ENCODE measurements around the gene ACTR6.

ACTR6 gene

DNA sequence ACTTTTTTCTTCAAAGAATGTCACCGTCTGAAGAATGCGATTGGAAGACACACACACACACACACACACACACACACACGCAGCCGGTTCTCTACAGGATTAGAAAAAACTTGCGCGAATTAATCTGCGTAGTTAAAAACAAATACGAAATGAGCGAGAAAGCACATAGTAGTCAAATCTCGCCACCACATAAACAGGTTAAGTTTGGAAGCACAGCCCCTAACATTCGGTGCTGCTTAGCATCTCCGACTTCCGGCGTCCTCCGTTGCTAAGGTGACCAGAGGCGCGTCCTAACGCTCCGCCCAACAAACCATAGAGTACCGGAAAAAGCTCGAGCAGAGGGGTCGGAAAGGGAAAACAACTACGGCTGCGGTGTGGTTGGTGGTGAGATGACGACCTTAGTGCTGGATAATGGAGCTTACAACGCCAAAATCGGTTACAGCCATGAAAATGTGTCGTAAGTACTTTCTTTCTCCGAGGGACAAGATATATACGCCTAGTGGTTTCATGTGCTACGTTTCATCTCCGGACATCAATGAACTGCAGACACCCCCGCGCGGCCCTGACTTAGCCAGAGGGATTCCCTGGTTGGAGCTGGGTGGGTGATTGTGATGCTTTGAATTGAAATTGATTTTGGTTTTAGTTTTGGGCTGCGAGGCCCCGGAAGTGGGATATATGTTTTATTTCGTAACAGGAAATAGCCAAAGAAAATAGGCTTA is at the start of gene ACTR6:
TSS of gene ACTR6 (plus strand) at position 353 of the 719 bp plus-strand sequence. CDS start at position 390, 37 bp downstream.
- TF ChIP-seq Cebpa-rat (IDR thresholded peaks at IDR 0.05) = no peak
- peaks cover 20 to 38% (median 31%) of the 10 kb centered on the region in 10 experiments for H3K4me1 ChIP-seq

DNA sequence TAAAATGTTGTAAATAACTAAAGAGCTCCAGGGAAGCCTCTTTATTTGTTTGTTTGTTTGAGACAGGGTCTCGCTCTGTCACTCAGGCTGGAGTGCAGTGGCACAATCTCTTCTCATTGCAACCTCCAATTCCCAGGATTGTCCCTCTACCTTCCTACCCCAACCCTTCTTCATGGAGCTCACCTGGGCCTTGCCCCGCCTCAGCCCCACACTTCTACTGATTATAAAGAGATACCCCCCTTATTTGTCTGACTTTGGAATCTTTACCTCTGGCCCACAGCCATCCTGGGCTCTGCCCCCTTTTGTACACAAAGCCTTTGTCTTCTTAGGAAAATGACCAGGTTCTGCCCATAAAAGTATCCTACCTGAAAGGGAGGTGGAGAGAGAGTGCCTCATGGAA is 48.8 kb upstream of the ACTR6 start:
- no peaks in the 10 kb centered on the region for H3K36me3 ChIP-seq
- no peaks in the 10 kb centered on the region for H3K27me3 ChIP-seq
- no peak for TF ChIP-seq Cebpa-rat (IDR thresholded peaks at IDR 0.05)
- H3K9me3 ChIP-seq (replicated peaks in 1 of 11) = 0 out of 22 replicates have a peak, but pooled peaks cover 0 to 7% (median 0%) of the 10 kb centered on the region in 11 experiments
- H4K20me1 ChIP-seq = no peaks in the 10 kb centered on the region
- H3K4me1 ChIP-seq = no peaks in the 10 kb centered on the region
- no peak overlapping the region for H3K4me3 ChIP-seq
- H3K27ac ChIP-seq = no peak overlapping the region
- no peak overlapping the region for H3K9ac ChIP-seq
- no peak overlapping the region for H3K4me2 ChIP-seq

More for the DNA sequence above, at the start of gene ACTR6:
- H3K36me3 ChIP-seq = peaks cover 0 to 19% (median 12%) of the 10 kb centered on the region in 11 experiments; a peak in 14 of 22 replicates
- peak within 1 kb of the TSS; percentile 77 to 87 (median 84) for H3K9ac ChIP-seq
- H3K4me2 ChIP-seq = peak within 1 kb of the TSS; percentile 80 to 98 (median 95)
- H3K27me3 ChIP-seq = no peaks in the 10 kb centered on the region; a peak in 1 of 22 replicates
- peak within 1 kb of the TSS; percentile 70 to 88 (median 76) for H3K4me3 ChIP-seq
- peaks cover 0 to 23% (median 0%) of the 10 kb centered on the region in 11 experiments; a peak in 8 of 22 replicates for H4K20me1 ChIP-seq
- peak within 1 kb of the TSS; percentile 45 to 88 (median 80) for H3K27ac ChIP-seq
- no peaks in the 10 kb centered on the region for H3K9me3 ChIP-seq (replicated peaks in 1 of 11)

- no peak for TF ChIP-seq Cebpa-rat (IDR thresholded peaks at IDR 0.05)
- Histone ChIP-seq H3K9me3 (replicated peaks in 1 of 11) (no peaks in the 10 kb centered on the region), H3K9ac (no peak overlapping the region), H3K4me3 (no peak overlapping the region), H3K4me1 (peaks cover 0 to 7% (median 5%) of the 10 kb centered on the region in 10 experiments; a peak in 12 of 20 replicates), H3K27me3 (no peaks in the 10 kb centered on the region), H3K36me3 (no peaks in the 10 kb centered on the region), H4K20me1 (no peaks in the 10 kb centered on the region), H3K4me2 (no peak overlapping the region), H3K27ac (no peak overlapping the region)
These were observed 47.5 kb upstream of the ACTR6 start for GRCh38 chr12:100153131-100153530.

- H3K27ac ChIP-seq = no peak overlapping the region
- no peak overlapping the region for H3K4me3 ChIP-seq
- H4K20me1 ChIP-seq = no peaks in the 10 kb centered on the region
- no peak overlapping the region for H3K4me2 ChIP-seq
- H3K9ac ChIP-seq = no peak overlapping the region
- no peak for TF ChIP-seq Cebpa-rat (IDR thresholded peaks at IDR 0.05)
- peaks cover 0 to 7% (median 0%) of the 10 kb centered on the region in 11 experiments; a peak in 6 of 22 replicates for H3K9me3 ChIP-seq (replicated peaks in 1 of 11)
- H3K36me3 ChIP-seq = peaks cover 0 to 6% (median 0%) of the 10 kb centered on the region in 11 experiments; a peak in 2 of 22 replicates
- H3K4me1 ChIP-seq = peaks cover 0 to 19% (median 17%) of the 10 kb centered on the region in 10 experiments; a peak in 15 of 20 replicates
- no peaks in the 10 kb centered on the region for H3K27me3 ChIP-seq
These were observed 46.0 kb upstream of the ACTR6 start for GRCh38 chr12:100154474-100155247.

DNA sequence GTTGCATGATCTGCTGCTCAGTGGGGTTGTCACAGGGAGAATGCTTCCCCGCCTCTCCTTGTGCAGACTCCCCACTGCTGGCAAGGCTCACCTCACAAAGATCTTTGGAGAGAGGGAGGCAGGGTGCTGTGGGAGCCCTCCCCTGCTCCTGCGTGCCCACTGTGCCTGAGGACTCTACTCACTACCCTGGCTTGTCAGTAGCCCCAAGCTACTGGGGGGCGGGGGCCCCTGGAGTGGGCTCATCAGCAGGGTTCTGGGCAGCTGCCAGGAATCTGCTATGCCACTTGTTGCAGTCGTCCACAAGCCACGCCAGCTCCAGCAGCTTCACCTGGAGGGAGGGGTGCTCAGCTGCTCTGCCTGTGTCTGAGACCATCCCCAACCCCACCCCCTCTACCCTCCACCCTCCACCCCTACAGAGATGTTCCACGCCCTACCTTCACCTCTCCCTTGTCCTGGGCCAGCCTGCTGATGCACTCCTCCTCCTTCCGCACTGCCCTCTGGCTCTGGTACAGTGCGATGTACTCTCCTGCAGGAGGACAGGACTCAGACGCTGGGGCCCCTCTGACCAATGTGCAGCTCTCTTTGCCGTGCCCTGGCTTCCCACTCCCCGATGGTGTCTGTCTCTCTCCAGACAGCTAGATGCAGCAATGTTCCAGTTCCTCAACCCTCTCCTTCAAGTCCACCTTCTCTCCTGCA is 43.7 kb upstream of the ACTR6 start:
- no peak for TF ChIP-seq Cebpa-rat (IDR thresholded peaks at IDR 0.05)
- Histone ChIP-seq H3K9me3 (replicated peaks in 1 of 11) (peaks cover 0 to 9% (median 0%) of the 10 kb centered on the region in 11 experiments; a peak in 6 of 22 replicates), H3K4me1 (peaks cover 0 to 19% (median 17%) of the 10 kb centered on the region in 10 experiments; a peak in 15 of 20 replicates), H3K4me2 (no peak overlapping the region), H3K27me3 (no peaks in the 10 kb centered on the region), H3K36me3 (peaks cover 0 to 12% (median 0%) of the 10 kb centered on the region in 11 experiments; a peak in 2 of 22 replicates), H3K4me3 (no peak overlapping the region), H3K9ac (no peak overlapping the region), H4K20me1 (no peaks in the 10 kb centered on the region), H3K27ac (no peak overlapping the region)

- Histone ChIP-seq H3K9ac (no peak overlapping the region), H3K27me3 (no peaks in the 10 kb centered on the region), H4K20me1 (no peaks in the 10 kb centered on the region), H3K4me3 (no peak overlapping the region), H3K4me2 (peak overlapping the region in 4 of 11 experiments; percentile 60 to 82 (median 66); a peak in 1 of 22 replicates), H3K36me3 (peaks cover 0 to 12% (median 0%) of the 10 kb centered on the region in 11 experiments; a peak in 2 of 22 replicates), H3K4me1 (peaks cover 0 to 19% (median 17%) of the 10 kb centered on the region in 10 experiments; a peak in 15 of 20 replicates), H3K27ac (no peak overlapping the region), H3K9me3 (replicated peaks in 1 of 11) (peaks cover 0 to 9% (median 0%) of the 10 kb centered on the region in 11 experiments; a peak in 6 of 22 replicates)
- no peak for TF ChIP-seq Cebpa-rat (IDR thresholded peaks at IDR 0.05)
These were observed 43.2 kb upstream of the ACTR6 start for GRCh38 chr12:100157427-100157821.

DNA sequence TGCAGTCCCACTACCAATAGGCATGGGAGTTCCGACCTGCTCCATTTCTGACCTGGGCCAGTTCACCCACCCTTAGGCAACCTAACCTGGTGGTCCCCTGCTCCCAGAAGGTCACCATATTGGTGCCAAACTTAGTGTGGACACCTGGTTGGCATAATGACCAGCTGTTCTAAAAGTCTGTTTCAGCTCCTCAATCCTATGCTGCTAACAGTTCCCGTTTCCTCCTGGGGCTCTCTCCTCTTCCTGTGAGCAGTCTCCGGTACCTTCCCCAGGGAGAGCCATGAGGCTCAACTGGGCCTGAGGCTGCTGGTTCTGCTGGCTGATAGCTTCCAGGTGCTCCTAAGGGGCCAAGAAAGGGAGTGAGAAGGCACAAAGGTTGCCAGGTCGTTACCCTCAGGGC is 42.1 kb upstream of the ACTR6 start:
- Histone ChIP-seq H3K27me3 (no peaks in the 10 kb centered on the region), H3K27ac (peak overlapping the region in 2 of 11 experiments; percentile 8 to 13; a peak in 2 of 22 replicates), H3K36me3 (peaks cover 0 to 12% (median 0%) of the 10 kb centered on the region in 11 experiments; a peak in 2 of 22 replicates), H3K4me1 (peaks cover 1 to 22% (median 19%) of the 10 kb centered on the region in 10 experiments; a peak in 18 of 20 replicates), H3K9ac (no peak overlapping the region; a peak in 1 of 22 replicates), H4K20me1 (no peaks in the 10 kb centered on the region), H3K4me3 (no peak overlapping the region), H3K9me3 (replicated peaks in 1 of 11) (peaks cover 0 to 9% (median 0%) of the 10 kb centered on the region in 11 experiments; a peak in 6 of 22 replicates), H3K4me2 (peak overlapping the region in 9 of 11 experiments; percentile 18 to 82 (median 56); a peak in 16 of 22 replicates)
- no peak for TF ChIP-seq Cebpa-rat (IDR thresholded peaks at IDR 0.05)

- H3K4me1 ChIP-seq = peaks cover 11 to 32% (median 29%) of the 10 kb centered on the region in 10 experiments
- H3K9ac ChIP-seq = no peak overlapping the region
These were observed 41.1 kb upstream of the ACTR6 start for GRCh38 chr12:100159391-100160104.

More at GRCh38 chr12:100159391-100160104, 41.1 kb upstream of the ACTR6 start:
- Histone ChIP-seq H4K20me1 (no peaks in the 10 kb centered on the region), H3K4me3 (no peak overlapping the region), H3K9me3 (replicated peaks in 1 of 11) (peaks cover 0 to 9% (median 0%) of the 10 kb centered on the region in 11 experiments; a peak in 6 of 22 replicates), H3K27me3 (no peaks in the 10 kb centered on the region), H3K36me3 (peaks cover 0 to 12% (median 0%) of the 10 kb centered on the region in 11 experiments; a peak in 2 of 22 replicates), H3K27ac (no peak overlapping the region), H3K4me2 (peak overlapping the region in 4 of 11 experiments; percentile 60 to 82 (median 66); a peak in 9 of 22 replicates)
- no peak for TF ChIP-seq Cebpa-rat (IDR thresholded peaks at IDR 0.05)
